GM18517 (cell line): ENCODE results near the gene NRXN2.

Experiments
- ATAC-seq: cut with Tn5 transposase; IDR thresholded peaks from one replicate; pipeline ENCODE4 v1.9.1; 2021; ENCODE audit warnings: mild to moderate bottlenecking, moderate library complexity; ENCODE audit not compliant: unreplicated experiment

Gene NRXN2

GRCh38 chr11:64759131-64759721 lies 36.2 kb upstream of the NRXN2 start:
- no peak for ATAC-seq

- ATAC-seq, result no peak
Measured at GRCh38 chr11:64758330-64759079, 35.5 kb upstream of the NRXN2 start.

GRCh38 chr11:64757549-64758329 lies 34.7 kb upstream of the NRXN2 start:
- ATAC-seq, result no peak

- no peak for ATAC-seq
Measured at GRCh38 chr11:64755681-64756361, 32.8 kb upstream of the NRXN2 start.

- ATAC-seq, result no peak
Measured at GRCh38 chr11:64754919-64755662, 32.1 kb upstream of the NRXN2 start.

GRCh38 chr11:64754124-64754918 lies 31.3 kb upstream of the NRXN2 start:
- ATAC-seq, result no peak

- no peak for ATAC-seq
Measured at GRCh38 chr11:64753380-64754123, 30.6 kb upstream of the NRXN2 start.

GRCh38 chr11:64753019-64753379 lies 30.0 kb upstream of the NRXN2 start:
- no peak for ATAC-seq

GRCh38 chr11:64752175-64752970 lies 29.4 kb upstream of the NRXN2 start:
- no peak for ATAC-seq

- no peak for ATAC-seq
Measured at GRCh38 chr11:64751580-64751979, 28.6 kb upstream of the NRXN2 start.

- no peak for ATAC-seq
Measured at GRCh38 chr11:64751136-64751535, 28.1 kb upstream of the NRXN2 start.

GRCh38 chr11:64750361-64751054 lies 27.5 kb upstream of the NRXN2 start:
- no peak for ATAC-seq

GRCh38 chr11:64747961-64748665 lies 25.1 kb upstream of the NRXN2 start:
- no peak for ATAC-seq

- no peak for ATAC-seq
Measured at GRCh38 chr11:64746486-64746885, 23.5 kb upstream of the NRXN2 start.

- ATAC-seq, result no peak
Measured at GRCh38 chr11:64745521-64746328, 22.7 kb upstream of the NRXN2 start.

- no peak for ATAC-seq
Measured at GRCh38 chr11:64745189-64745520, 22.2 kb upstream of the NRXN2 start.
